Natural killer cell treated with Interleukin-12 subunit alpha and Interleukin-12 subunit beta and Interleukin-15 and Interleukin-18, amount 100 ng/mL, for 72 hours (primary cell): ENCODE data around the gene RNF207. TPM values are rescaled to one million over a fixed set of nuclear protein-coding genes. Genes with fewer than 3 reads are reported as not detected.

Source experiments
- ATAC-seq, 2 donors: fragments of 150-1000 bp; cut with Tn5 transposase in 1 of 2; sonication (Bioruptor Pico), chemical (Tn5 transposase) in 1 of 2; 2 replicates each; pipeline ENCODE4 v1.10.0; 2021
- DNase-seq: peaks from one replicate; pipeline ENCODE4 v3.0.0; 2022; ENCODE audit warnings: low spot score
- H3K27ac Mint-ChIP-seq, 2 donors: 1 replicate in 1 of 2; 2 replicates in 1 of 2; pipeline ENCODE4 v1.8.0; 2022; ENCODE audit warnings: mixed read lengths in 2 of 2, mild to moderate bottlenecking in 1 of 2, moderate library complexity in 1 of 2
- H3K27me3 Mint-ChIP-seq, 2 donors: 1 replicate in 1 of 2; 2 replicates in 1 of 2; pipeline ENCODE4 v1.8.0; 2022; ENCODE audit warnings: mixed read lengths in 2 of 2
- H3K36me3 Mint-ChIP-seq: one replicate; pipeline ENCODE4 v1.8.0; 2022; ENCODE audit warnings: mixed read lengths
- H3K4me1 Mint-ChIP-seq, 2 donors: 1 replicate in 1 of 2; 2 replicates in 1 of 2; pipeline ENCODE4 v1.8.0; 2022; ENCODE audit warnings: low read depth in 2 of 2, mixed read lengths in 2 of 2, mild to moderate bottlenecking in 1 of 2
- H3K4me3 Mint-ChIP-seq: one replicate; pipeline ENCODE4 v1.8.0; 2022; ENCODE audit warnings: mixed read lengths
- H3K9me3 Mint-ChIP-seq: 2 replicates; pipeline ENCODE4 v1.8.0; 2022; ENCODE audit warnings: mixed read lengths
- total RNA-seq, 2 donors: library from RNA; stranded (reverse); gene quantifications; one replicate each; pipeline ENCODE4 v1.2.3, GENCODE V29; 2022

Gene RNF207
- total RNA-seq, 2 donors from 2014 or later = 4.2 to 14.2 TPM

GRCh38 chr1:6167391-6168303, 38.3 kb upstream of the RNF207 start:
- H3K27me3 Mint-ChIP-seq = peaks cover 0 to 4% of the 10 kb centered on the region in 2 donors
- DNase-seq = no peak

GRCh38 chr1:6168947-6169586, 36.9 kb upstream of the RNF207 start:
- H3K4me1 Mint-ChIP-seq = no peaks in the 10 kb centered on the region
- peaks cover 0 to 4% of the 10 kb centered on the region in 2 donors for H3K27me3 Mint-ChIP-seq
- H3K9me3 Mint-ChIP-seq = no peaks in the 10 kb centered on the region
- no peak overlapping the region for H3K27ac Mint-ChIP-seq
- no peak overlapping the region for H3K4me3 Mint-ChIP-seq
- DNase-seq = no peak
- no peak for ATAC-seq
- H3K36me3 Mint-ChIP-seq = no peaks in the 10 kb centered on the region

More at GRCh38 chr1:6167391-6168303, 38.3 kb upstream of the RNF207 start:
- no peaks in the 10 kb centered on the region for H3K36me3 Mint-ChIP-seq
- H3K27ac Mint-ChIP-seq = no peak overlapping the region
- ATAC-seq = no peak
- no peaks in the 10 kb centered on the region for H3K4me1 Mint-ChIP-seq
- H3K9me3 Mint-ChIP-seq = no peaks in the 10 kb centered on the region
- H3K4me3 Mint-ChIP-seq = no peak overlapping the region

- ATAC-seq (peak in 1 of 2 donors; percentile 16), DNase-seq (no peak)
- Mint-ChIP-seq H3K4me1 (no peaks in the 10 kb centered on the region), H3K27ac (no peak overlapping the region), H3K4me3 (no peak overlapping the region), H3K9me3 (no peaks in the 10 kb centered on the region), H3K27me3 (no peaks in the 10 kb centered on the region), H3K36me3 (no peaks in the 10 kb centered on the region)
Measured at GRCh38 chr1:6170116-6170741, 35.7 kb upstream of the RNF207 start.

GRCh38 chr1:6170742-6171201, 35.1 kb upstream of the RNF207 start:
- H3K27me3 Mint-ChIP-seq = no peaks in the 10 kb centered on the region

GRCh38 chr1:6171548-6172124, 34.3 kb upstream of the RNF207 start:
- Mint-ChIP-seq H3K4me1 (no peaks in the 10 kb centered on the region), H3K36me3 (no peaks in the 10 kb centered on the region), H3K9me3 (no peaks in the 10 kb centered on the region), H3K27me3 (peaks cover 0 to 2% of the 10 kb centered on the region in 2 donors), H3K27ac (no peak overlapping the region), H3K4me3 (no peak overlapping the region)
- no peak for ATAC-seq
- no peak for DNase-seq

More at GRCh38 chr1:6170742-6171201, 35.1 kb upstream of the RNF207 start:
- Mint-ChIP-seq H3K27ac (no peak overlapping the region), H3K9me3 (no peaks in the 10 kb centered on the region), H3K36me3 (no peaks in the 10 kb centered on the region), H3K4me3 (no peak overlapping the region), H3K4me1 (no peaks in the 10 kb centered on the region)
- ATAC-seq = no peak
- no peak for DNase-seq

- peaks cover 3 to 4% of the 10 kb centered on the region in 2 donors for H3K4me1 Mint-ChIP-seq
- H3K4me3 Mint-ChIP-seq = no peak overlapping the region
- ATAC-seq (no peak), DNase-seq (no peak)
- H3K36me3 Mint-ChIP-seq = peaks cover 4% of the 10 kb centered on the region
- no peaks in the 10 kb centered on the region for H3K9me3 Mint-ChIP-seq
- H3K27me3 Mint-ChIP-seq = peaks cover 5 to 11% of the 10 kb centered on the region in 2 donors
- H3K27ac Mint-ChIP-seq = no peak overlapping the region
Measured at GRCh38 chr1:6172549-6172948, 33.4 kb upstream of the RNF207 start.

GRCh38 chr1:6174621-6175410, 31.1 kb upstream of the RNF207 start:
- Mint-ChIP-seq H3K9me3 (no peaks in the 10 kb centered on the region), H3K36me3 (peaks cover 4% of the 10 kb centered on the region), H3K27ac (no peak overlapping the region), H3K4me3 (no peak overlapping the region), H3K4me1 (peaks cover 6% of the 10 kb centered on the region in 2 donors), H3K27me3 (peaks cover 11 to 21% of the 10 kb centered on the region in 2 donors)
- DNase-seq (no peak), ATAC-seq (no peak)

- Mint-ChIP-seq H3K27me3 (peaks cover 11 to 21% of the 10 kb centered on the region in 2 donors), H3K36me3 (peaks cover 4% of the 10 kb centered on the region), H3K4me3 (no peak overlapping the region), H3K27ac (no peak overlapping the region), H3K4me1 (peaks cover 6% of the 10 kb centered on the region in 2 donors), H3K9me3 (no peaks in the 10 kb centered on the region)
- no peak for DNase-seq
- ATAC-seq = no peak
Measured at GRCh38 chr1:6175411-6175828, 30.5 kb upstream of the RNF207 start.

GRCh38 chr1:6176779-6177178, 29.1 kb upstream of the RNF207 start:
- Mint-ChIP-seq H3K4me3 (no peak overlapping the region), H3K27me3 (peaks cover 22 to 31% of the 10 kb centered on the region in 2 donors), H3K36me3 (peaks cover 4% of the 10 kb centered on the region), H3K27ac (no peak overlapping the region), H3K4me1 (peaks cover 13 to 16% of the 10 kb centered on the region in 2 donors), H3K9me3 (no peaks in the 10 kb centered on the region)
- DNase-seq (no peak), ATAC-seq (no peak)

- H3K4me1 Mint-ChIP-seq = peaks cover 15 to 17% of the 10 kb centered on the region in 2 donors
- no peak for ATAC-seq
- no peaks in the 10 kb centered on the region for H3K9me3 Mint-ChIP-seq
- peaks cover 23 to 34% of the 10 kb centered on the region in 2 donors for H3K27me3 Mint-ChIP-seq
- no peak overlapping the region for H3K27ac Mint-ChIP-seq
- peak overlapping the region; percentile 59 for H3K4me3 Mint-ChIP-seq
- DNase-seq = no peak
- peaks cover 4% of the 10 kb centered on the region for H3K36me3 Mint-ChIP-seq
Measured at GRCh38 chr1:6177681-6178380, 28.1 kb upstream of the RNF207 start.

GRCh38 chr1:6178751-6179563, 27.0 kb upstream of the RNF207 start:
- Mint-ChIP-seq H3K36me3 (peaks cover 4% of the 10 kb centered on the region), H3K9me3 (no peaks in the 10 kb centered on the region), H3K27me3 (peaks cover 25 to 34% of the 10 kb centered on the region in 2 donors), H3K4me1 (peaks cover 18 to 23% of the 10 kb centered on the region in 2 donors), H3K27ac (no peak overlapping the region), H3K4me3 (peak overlapping the region; percentile 66)
- DNase-seq = no peak
- ATAC-seq = no peak
